ENCODE measurements around the gene CYP46A1. TPM values are rescaled to one million over a fixed set of nuclear protein-coding genes. Genes with fewer than 3 reads are reported as not detected.
"Not testable (repeated sequence)": the region's sequence is repeated elsewhere in the genome, so short reads cannot be mapped to it uniquely, and the experiment has no call there.

CYP46A1 gene
- total RNA-seq, 1 donor from 2014 or later = 1.3 TPM

DNA sequence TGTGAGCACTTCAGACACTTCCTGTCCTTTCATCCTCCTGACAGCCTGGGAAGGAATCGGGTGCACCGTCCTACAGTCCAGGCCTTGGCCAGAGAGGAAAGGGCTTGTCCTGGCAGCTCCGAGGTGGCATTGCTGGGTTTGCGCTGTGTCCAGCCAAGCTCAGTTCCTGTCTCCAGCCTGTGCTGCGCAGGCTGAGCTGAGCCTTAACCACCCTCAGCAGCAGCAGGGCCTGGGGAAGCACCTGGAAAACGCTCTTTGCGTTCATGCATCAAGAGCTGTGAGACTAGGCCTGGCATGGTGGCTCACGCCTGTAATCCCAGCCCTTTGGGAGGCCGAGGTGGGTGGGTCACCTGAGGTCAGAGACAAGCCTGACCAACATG, 75.4 kb downstream of the CYP46A1 start:
- H3K27me3 ChIP-seq = no peaks in the 10 kb centered on the region
- DNase-seq (peak; percentile 49), ATAC-seq (peak; percentile 36)
- H3K36me3 ChIP-seq = no peaks in the 10 kb centered on the region
- TF ChIP-seq, protein P1, sequence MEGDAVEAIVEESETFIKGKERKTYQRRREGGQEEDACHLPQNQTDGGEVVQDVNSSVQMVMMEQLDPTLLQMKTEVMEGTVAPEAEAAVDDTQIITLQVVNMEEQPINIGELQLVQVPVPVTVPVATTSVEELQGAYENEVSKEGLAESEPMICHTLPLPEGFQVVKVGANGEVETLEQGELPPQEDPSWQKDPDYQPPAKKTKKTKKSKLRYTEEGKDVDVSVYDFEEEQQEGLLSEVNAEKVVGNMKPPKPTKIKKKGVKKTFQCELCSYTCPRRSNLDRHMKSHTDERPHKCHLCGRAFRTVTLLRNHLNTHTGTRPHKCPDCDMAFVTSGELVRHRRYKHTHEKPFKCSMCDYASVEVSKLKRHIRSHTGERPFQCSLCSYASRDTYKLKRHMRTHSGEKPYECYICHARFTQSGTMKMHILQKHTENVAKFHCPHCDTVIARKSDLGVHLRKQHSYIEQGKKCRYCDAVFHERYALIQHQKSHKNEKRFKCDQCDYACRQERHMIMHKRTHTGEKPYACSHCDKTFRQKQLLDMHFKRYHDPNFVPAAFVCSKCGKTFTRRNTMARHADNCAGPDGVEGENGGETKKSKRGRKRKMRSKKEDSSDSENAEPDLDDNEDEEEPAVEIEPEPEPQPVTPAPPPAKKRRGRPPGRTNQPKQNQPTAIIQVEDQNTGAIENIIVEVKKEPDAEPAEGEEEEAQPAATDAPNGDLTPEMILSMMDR (IDR thresholded peaks at IDR 0.05) = no peak
- peak overlapping the region; percentile 1 for H3K27ac ChIP-seq
- peaks cover 11% of the 10 kb centered on the region for H3K4me1 ChIP-seq
- H3K4me3 ChIP-seq = no peak overlapping the region
- no peaks in the 10 kb centered on the region for H3K9me3 ChIP-seq
- intact Hi-C loops (cut with DNase I) = no loop called here

DNA sequence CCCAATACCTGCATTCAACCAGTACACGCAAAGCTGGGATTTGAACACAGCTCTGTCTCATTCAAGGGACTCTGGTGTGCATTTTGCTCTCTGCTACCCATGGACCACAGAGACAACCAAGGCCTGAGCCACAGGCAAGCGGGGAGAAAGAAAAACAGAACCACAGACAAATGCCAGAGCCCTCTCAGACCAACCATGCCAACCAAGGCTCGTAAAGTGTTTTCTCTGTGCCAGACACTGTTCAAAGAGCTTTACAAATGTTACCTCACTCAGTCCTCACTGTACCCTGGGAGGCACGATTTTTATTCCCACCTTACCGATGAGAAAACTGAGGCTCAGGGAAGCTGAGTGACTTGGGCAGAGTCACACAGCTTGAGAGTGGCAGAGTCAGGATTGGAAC, 76.7 kb downstream of the CYP46A1 start:
- intact Hi-C loops (cut with DNase I) = no loop called here

DNA sequence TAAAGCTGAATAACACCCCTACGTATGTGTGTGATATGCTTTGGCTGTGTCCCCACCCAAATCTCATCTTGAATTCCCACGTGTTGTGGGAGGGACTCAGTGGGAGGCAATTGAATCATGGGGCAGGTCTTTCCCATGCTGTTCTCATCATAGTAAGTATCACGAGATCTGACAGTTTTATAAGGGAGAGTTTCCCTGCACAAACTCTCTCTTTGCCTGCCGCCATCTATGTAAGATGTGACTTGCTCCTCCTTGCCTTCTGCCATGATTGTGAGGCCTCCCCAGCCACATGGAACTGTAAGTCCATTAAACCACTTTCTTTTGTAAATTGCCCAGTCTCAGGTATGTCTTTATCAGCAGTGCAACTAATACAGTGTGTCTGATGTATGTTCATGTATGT, 78.8 kb downstream of the CYP46A1 start:
- DNase-seq, H3K27ac ChIP-seq: not testable (repeated sequence)

More for the DNA sequence above, 76.7 kb downstream of the CYP46A1 start:
- TF ChIP-seq, protein P1 (IDR thresholded peaks at IDR 0.05) = no peak
- Histone ChIP-seq H3K36me3 (no peaks in the 10 kb centered on the region), H3K27me3 (no peaks in the 10 kb centered on the region), H3K27ac (no peak overlapping the region), H3K9me3 (no peaks in the 10 kb centered on the region), H3K4me1 (peaks cover 8% of the 10 kb centered on the region), H3K4me3 (no peak overlapping the region)
- ATAC-seq = no peak
- no peak for DNase-seq

DNA sequence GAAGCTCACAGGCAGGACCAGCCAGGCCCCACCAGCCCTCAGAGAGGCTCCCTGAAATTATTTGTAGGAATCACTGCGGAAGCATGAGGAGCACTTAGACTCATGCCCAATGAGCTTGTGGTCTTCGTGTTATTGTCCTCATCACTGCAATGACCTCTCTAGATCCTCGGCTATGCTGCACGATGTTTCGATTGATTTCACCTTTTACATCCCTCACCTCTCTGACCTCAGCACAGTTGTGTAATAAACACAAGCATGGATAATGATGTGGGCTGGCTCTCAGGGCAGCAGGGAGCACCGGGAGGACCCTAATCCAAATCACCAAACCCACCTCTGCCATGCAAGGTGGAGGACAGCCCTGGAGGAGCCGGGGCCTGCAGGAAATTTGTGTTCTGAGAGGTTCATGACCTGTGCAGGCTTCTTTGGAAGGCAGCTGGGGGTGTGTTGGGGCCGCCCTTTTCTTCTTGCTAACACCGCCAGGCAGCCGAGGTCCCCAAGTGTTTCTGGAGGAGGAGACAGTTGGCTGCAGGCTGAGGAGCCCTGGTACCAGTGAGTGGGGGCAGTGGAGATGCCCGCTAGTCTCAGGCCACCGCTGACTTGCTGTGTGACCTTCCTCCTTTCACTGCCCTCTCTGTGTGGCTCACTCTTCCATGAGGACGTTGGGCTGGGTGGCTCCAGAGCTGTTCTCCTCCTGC, 79.6 kb downstream of the CYP46A1 start:
- ATAC-seq (no peak), DNase-seq (no peak)
- Histone ChIP-seq H3K4me3 (no peak overlapping the region), H3K4me1 (no peaks in the 10 kb centered on the region), H3K27ac (no peak overlapping the region), H3K36me3 (no peaks in the 10 kb centered on the region), H3K9me3 (no peaks in the 10 kb centered on the region), H3K27me3 (no peaks in the 10 kb centered on the region)
- TF ChIP-seq, protein P1 (IDR thresholded peaks at IDR 0.05) = no peak
- intact Hi-C loops (cut with DNase I) = no loop called here

More for the DNA sequence above, 78.8 kb downstream of the CYP46A1 start:
- H3K4me3 ChIP-seq; H3K36me3 ChIP-seq; H3K9me3 ChIP-seq; H3K4me1 ChIP-seq; H3K27me3 ChIP-seq; intact Hi-C loops (cut with DNase I); ATAC-seq: not testable (repeated sequence)

DNA sequence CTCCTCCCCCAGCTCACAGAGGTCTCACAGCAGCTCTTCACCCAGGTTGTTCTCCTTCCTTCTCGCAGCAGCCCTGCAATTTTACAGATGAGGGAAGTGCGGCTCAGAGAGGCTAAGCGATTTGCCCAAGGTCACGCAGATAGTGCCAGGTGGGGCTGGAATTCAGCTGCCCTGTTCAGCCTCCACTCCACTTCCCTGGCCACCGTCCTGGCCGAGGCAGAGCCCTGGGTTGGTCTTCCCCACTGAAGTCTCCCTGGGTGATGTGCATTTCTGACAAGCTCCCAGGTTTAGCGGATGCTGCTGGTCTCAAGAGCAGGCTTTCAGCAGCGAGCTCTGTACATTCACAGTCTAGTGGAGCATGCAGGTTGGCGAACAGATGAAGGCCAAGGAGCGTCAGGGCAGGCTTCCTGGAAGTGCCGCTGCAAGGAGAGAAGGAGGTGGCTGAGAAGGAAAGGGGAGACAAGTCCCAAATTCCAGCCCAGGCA, 80.2 kb downstream of the CYP46A1 start:
- TF ChIP-seq, protein P1 (IDR thresholded peaks at IDR 0.05) = no peak
- intact Hi-C loops (cut with DNase I) = no loop called here
- no peaks in the 10 kb centered on the region for H3K9me3 ChIP-seq
- H3K4me3 ChIP-seq = no peak overlapping the region
- no peaks in the 10 kb centered on the region for H3K27me3 ChIP-seq
- no peak overlapping the region for H3K27ac ChIP-seq
- ATAC-seq (no peak), DNase-seq (no peak)
- H3K36me3 ChIP-seq = no peaks in the 10 kb centered on the region
- H3K4me1 ChIP-seq = no peaks in the 10 kb centered on the region

DNA sequence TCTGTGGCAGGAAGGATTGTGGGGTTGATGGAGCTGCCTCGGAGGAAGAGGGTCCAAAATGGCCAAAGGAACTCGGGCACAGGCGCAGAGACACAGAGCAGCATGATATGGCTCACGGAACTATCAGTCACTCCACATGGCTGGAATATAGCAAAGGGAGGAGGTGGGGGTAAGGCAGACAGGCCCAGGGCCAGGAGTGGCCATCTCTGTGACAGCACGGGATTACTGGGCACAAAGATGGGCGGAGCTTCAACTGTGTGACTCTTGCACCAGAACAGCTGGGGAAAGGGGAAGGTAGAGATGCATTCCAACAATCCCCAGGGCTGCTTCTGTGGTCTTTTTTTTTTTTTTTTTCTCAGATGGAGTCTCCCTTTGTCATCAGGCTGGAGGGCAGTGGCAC, 84.3 kb downstream of the CYP46A1 start:
- intact Hi-C loops (cut with DNase I) = no loop called here
- H3K4me1 ChIP-seq = no peaks in the 10 kb centered on the region
- no peak overlapping the region for H3K27ac ChIP-seq
- no peaks in the 10 kb centered on the region for H3K27me3 ChIP-seq
- no peaks in the 10 kb centered on the region for H3K36me3 ChIP-seq
- TF ChIP-seq, protein P1 (IDR thresholded peaks at IDR 0.05) = no peak
- no peak for DNase-seq
- ATAC-seq = no peak
- H3K9me3 ChIP-seq = no peaks in the 10 kb centered on the region
- no peak overlapping the region for H3K4me3 ChIP-seq
